ENCODE results near the gene CDH13.
A peak's percentile ranks its signal among the peaks of the same experiment; 100 is the strongest.

CDH13 gene

GRCh38 chr16:83808573-83809014 is 1181.8 kb downstream of the CDH13 start:
- no peak for DNase-seq (ENCODE audit: low read depth)

DNA sequence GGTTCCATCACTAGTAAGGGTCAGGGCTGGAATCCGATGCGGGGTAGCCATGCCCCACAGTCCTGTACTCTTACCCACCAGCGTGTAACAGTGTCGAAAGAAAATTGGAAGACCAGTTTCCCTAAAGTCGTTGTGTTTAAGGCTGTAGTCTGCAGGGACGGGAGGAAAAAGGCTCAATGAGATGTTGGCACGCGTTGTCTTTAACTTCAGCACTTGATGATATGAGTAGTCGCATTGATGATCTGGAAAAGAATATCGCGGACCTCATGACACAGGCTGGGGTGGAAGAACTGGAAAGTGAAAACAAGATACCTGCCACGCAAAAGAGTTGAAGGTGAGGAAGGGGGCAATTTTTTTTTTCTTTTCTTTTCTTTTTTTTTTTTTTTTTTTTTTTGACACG is 1182.3 kb downstream of the CDH13 start:
- no peak for DNase-seq (ENCODE audit: low read depth)

- no peak for DNase-seq (ENCODE audit: low read depth)
Observed at GRCh38 chr16:83810901-83811300, 1184.1 kb downstream of the CDH13 start.

- peak; percentile 81 for DNase-seq (ENCODE audit: low read depth)
Observed at GRCh38 chr16:83813823-83814658, 1187.3 kb downstream of the CDH13 start.

- DNase-seq (ENCODE audit: low read depth): no peak
Observed at GRCh38 chr16:83814659-83814985, 1187.9 kb downstream of the CDH13 start.

- no peak for DNase-seq (ENCODE audit: low read depth)
Observed at GRCh38 chr16:83817022-83817421, 1190.3 kb downstream of the CDH13 start.

- DNase-seq (ENCODE audit: low read depth): no peak
Observed at GRCh38 chr16:83818276-83818675, 1191.5 kb downstream of the CDH13 start.

DNA sequence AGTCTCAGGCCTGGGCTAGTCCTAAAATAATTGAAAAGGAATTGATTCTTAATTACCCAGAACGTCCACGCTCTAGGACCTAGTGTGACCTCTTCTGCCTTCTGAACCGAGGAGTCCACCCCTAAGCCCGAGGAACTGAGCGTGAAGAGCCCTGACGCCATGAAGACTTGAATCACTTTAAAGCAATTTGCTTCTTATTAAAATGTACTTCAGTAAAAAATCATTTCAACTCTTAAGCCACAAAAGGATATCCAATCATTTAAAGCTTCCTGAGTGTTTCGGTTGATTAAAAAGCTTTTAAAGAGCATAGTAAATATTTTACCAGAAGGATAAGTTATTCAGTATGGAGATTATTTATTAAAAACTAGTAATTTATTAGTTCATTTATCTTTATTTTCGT is 1192.6 kb downstream of the CDH13 start:
- no peak for DNase-seq (ENCODE audit: low read depth)

GRCh38 chr16:83826146-83826913 is 1199.6 kb downstream of the CDH13 start:
- peak; percentile 47 for DNase-seq (ENCODE audit: low read depth)

GRCh38 chr16:83830091-83830768 is 1203.5 kb downstream of the CDH13 start:
- DNase-seq (ENCODE audit: low read depth): no peak

GRCh38 chr16:83830769-83831455 is 1204.1 kb downstream of the CDH13 start:
- no peak for DNase-seq (ENCODE audit: low read depth)

DNA sequence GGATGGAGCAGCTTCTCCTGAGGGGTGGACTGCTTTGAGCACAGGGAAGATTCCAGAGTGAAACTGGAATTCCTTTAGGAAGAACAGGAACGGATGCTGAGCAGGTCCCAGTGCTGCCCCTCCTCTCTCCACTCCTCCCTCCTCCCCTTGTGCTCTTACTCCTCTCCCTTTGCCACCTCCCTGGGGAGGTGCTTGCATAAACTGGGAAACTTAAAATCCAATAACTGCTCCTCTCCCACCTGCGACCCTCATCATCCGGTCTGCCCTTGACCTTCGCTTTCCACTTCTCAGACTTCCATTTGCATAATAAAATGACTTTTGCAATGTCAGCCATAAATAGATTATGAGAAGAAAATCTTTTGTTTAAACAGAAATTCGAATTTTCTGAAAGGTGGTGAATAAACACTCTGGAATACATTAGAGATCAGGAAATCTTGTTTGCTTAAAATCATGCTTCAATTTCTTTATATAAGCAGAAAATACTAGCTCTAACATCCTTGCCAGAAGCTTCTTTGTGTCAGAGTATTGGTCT is 1204.8 kb downstream of the CDH13 start:
- no peak for DNase-seq (ENCODE audit: low read depth)

- no peak for DNase-seq (ENCODE audit: low read depth)
Observed at GRCh38 chr16:83833921-83834320, 1207.2 kb downstream of the CDH13 start.

- no peak for DNase-seq (ENCODE audit: low read depth)
Observed at GRCh38 chr16:83835586-83836566, 1209.1 kb downstream of the CDH13 start.

DNA sequence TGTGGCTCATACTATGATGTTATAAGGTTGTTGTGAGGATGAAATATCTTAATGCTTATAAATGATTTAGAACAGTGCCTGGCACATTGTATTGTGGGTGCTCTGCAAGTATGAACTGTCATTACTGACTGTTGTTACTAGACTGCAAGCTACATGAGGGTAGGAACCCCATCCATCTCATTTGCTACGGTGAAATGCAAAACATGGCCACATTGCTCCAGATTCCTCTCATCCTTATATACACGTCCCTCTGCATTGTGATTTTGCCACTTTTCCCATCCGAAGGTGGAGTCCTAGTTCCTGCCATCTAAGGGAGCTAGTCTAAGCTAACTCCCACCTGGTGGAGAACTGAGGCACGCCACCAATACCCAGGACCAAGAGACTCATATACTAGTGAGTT is 1210.8 kb downstream of the CDH13 start:
- no peak for DNase-seq (ENCODE audit: low read depth)

- DNase-seq (ENCODE audit: low read depth): no peak
Observed at GRCh38 chr16:83838151-83838550, 1211.4 kb downstream of the CDH13 start.

DNA sequence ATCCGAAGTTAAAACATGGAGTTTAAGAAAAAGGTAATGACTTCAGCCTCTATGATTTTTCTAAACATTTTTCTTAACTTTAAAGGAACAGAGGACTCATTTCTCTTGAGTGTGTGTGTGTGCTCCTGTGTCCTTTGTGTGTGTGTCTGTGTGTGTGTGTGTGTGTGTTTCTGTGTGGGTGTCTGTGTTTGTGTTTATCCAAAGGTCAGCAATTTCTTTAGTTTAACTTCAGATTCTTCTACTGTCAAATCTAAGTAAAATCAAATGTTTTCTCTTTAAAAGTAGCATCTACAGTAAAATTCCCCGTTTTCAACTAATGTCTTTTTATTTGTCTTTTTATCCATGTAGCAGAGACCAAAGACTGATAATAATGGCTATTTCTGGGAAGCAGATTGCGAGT is 1212.8 kb downstream of the CDH13 start:
- DNase-seq (ENCODE audit: low read depth): no peak

- no peak for DNase-seq (ENCODE audit: low read depth)
Observed at GRCh38 chr16:83840060-83840617, 1213.4 kb downstream of the CDH13 start.

DNA sequence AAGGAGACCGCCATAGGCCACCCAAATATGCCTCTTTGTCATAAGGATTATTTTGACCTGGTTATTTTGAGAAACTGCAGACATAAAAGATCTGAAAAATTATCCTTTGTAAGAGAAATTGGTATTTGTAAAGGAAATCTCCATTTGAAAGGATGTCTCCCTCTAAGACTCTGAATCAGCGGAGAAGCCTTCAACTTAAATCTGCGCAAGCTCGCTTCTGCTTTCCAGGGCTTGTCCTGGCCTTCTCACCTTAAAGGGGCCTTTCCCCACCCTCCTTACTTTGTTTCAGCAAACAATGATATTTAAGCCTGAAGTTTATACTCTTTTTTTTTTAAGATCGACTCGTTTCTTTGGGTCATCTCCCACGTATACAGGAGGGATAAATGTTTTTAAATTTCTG is 1215.5 kb downstream of the CDH13 start:
- DNase-seq (ENCODE audit: low read depth): no peak

DNA sequence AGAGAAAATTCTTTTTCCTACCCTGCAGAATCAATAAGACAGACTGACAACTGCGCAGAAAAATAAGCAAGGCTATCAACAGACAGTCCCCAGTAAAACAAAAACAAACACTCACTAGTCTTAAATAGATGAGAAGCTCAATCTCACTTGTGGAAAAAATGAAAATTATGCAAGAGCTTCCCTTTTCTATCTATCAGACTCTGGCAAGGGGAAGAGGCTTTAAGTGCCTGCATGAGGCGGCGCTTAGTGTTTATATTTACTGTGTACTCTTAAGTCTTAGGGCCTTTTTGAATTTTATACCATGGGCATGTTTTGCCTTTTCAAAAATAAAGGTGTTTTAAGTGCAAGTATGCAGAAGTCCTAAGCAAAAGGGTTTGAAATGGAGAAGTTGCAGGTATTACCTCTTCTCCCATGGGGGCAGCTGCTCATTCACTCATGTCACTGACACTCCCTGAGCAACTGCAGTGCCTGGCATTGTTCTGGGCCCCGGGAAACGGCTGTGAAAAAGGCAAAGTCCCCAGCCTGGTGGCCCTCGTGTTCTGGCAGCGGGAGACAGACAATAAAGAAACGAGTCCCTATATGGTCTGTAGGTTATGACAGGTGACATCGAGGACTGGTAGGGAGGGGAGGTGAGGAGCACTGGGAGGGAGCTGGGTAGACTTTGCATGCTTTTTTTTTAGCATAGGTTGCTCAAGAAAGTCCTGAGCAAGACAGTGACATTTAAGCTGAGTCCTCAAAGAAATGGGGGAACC is 1216.2 kb downstream of the CDH13 start:
- no peak for DNase-seq (ENCODE audit: low read depth)

All from GM04504 (cell line).